Measurements from ENCODE around the gene NLRP5. TPM values are rescaled to one million over a fixed set of nuclear protein-coding genes. Genes with fewer than 3 reads are reported as not detected.

The NLRP5 gene
- total and polyA plus RNA-seq, 10 donors: not detected

- Histone ChIP-seq H3K36me3 (peaks cover 0 to 96% (median 39%) of the 10 kb centered on the region in 6 donors), H3K27me3 (replicated peaks in 1 of 7) (no peaks in the 10 kb centered on the region), H3K9me3 (no peaks in the 10 kb centered on the region), H3K4me1 (peaks cover 3 to 76% (median 33%) of the 10 kb centered on the region in 6 donors), H3K4me3 (no peak overlapping the region), H3K27ac (no peak overlapping the region)
- TF ChIP-seq POLR2AphosphoS5 (IDR thresholded peaks at IDR 0.05) (no peak), POLR2A (IDR thresholded peaks at IDR 0.05) (no peak), CTCF (IDR thresholded peaks at IDR 0.05 in 8 of 11, conservative IDR thresholded peaks at IDR 0.05 in 3 of 11) (no peak)
- intact Hi-C loops (cut with DNase I; ENCODE audit: low total_unique reads): no loop called here
- 85 to 94% (median 87%) methylated on average over 14 of the region's 14 CpGs for WGBS, 5 donors
- DNase-seq: no peak
Observed at GRCh38 chr19:56089344-56089743, 102.8 kb downstream of the NLRP5 start.

GRCh38 chr19:56091066-56091490 is 104.5 kb downstream of the NLRP5 start:
- Histone ChIP-seq H3K36me3 (peaks cover 0 to 98% (median 36%) of the 10 kb centered on the region in 6 donors), H3K27ac (peak overlapping the region in 5 of 8 donors; percentile 11 to 67 (median 51)), H3K9me3 (no peaks in the 10 kb centered on the region), H3K27me3 (replicated peaks in 1 of 7) (no peaks in the 10 kb centered on the region), H3K4me3 (peak overlapping the region in 2 of 8 donors; percentile 13 to 56), H3K4me1 (peaks cover 3 to 73% (median 33%) of the 10 kb centered on the region in 6 donors)
- 70 to 83% (median 76%) methylated on average over 10 of the region's 10 CpGs for WGBS, 5 donors
- intact Hi-C loops (cut with DNase I; ENCODE audit: low total_unique reads): no loop called here
- DNase-seq: no peak
- TF ChIP-seq POLR2A (IDR thresholded peaks at IDR 0.05): no peak
- no peak for TF ChIP-seq CTCF (IDR thresholded peaks at IDR 0.05 in 8 of 11, conservative IDR thresholded peaks at IDR 0.05 in 3 of 11)
- no peak for TF ChIP-seq POLR2AphosphoS5 (IDR thresholded peaks at IDR 0.05)

GRCh38 chr19:56091751-56092546 is 105.4 kb downstream of the NLRP5 start:
- Histone ChIP-seq H3K27me3 (replicated peaks in 1 of 7) (no peaks in the 10 kb centered on the region), H3K9me3 (no peaks in the 10 kb centered on the region), H3K4me1 (peaks cover 0 to 72% (median 28%) of the 10 kb centered on the region in 6 donors), H3K4me3 (peak overlapping the region in 3 of 8 donors; percentile 13 to 56 (median 17)), H3K27ac (peak overlapping the region in 4 of 8 donors; percentile 47 to 67 (median 53)), H3K36me3 (peaks cover 0 to 98% (median 36%) of the 10 kb centered on the region in 6 donors)
- intact Hi-C loops (cut with DNase I; ENCODE audit: low total_unique reads): no loop called here
- WGBS, 5 donors: 65 to 86% (median 80%) methylated on average over 38 of the region's 38 CpGs
- no peak for DNase-seq
- TF ChIP-seq POLR2AphosphoS5 (IDR thresholded peaks at IDR 0.05) (peak in 2 of 3 donors; percentile 18 to 68), CTCF (IDR thresholded peaks at IDR 0.05 in 8 of 11, conservative IDR thresholded peaks at IDR 0.05 in 3 of 11) (no peak), POLR2A (IDR thresholded peaks at IDR 0.05) (no peak)
